HG02763 (cell line): ENCODE data around the gene CRYAB.
A peak's percentile ranks its signal among the peaks of the same experiment; 100 is the strongest.
"Not testable (repeated sequence)": the region's sequence is repeated elsewhere in the genome, so short reads cannot be mapped to it uniquely, and the experiment has no call there.

ENCODE experiments used
- ATAC-seq: cut with Tn5 transposase; IDR thresholded peaks from one replicate; pipeline ENCODE4 v1.9.1; 2021; ENCODE audit warnings: mild to moderate bottlenecking, moderate library complexity; ENCODE audit not compliant: unreplicated experiment

CRYAB gene

GRCh38 chr11:111934306-111934705 lies 22.7 kb upstream of the CRYAB start:
- no peak for ATAC-seq

- ATAC-seq: no peak
These were observed 22.3 kb upstream of the CRYAB start for GRCh38 chr11:111933872-111934271.

GRCh38 chr11:111933176-111933575 lies 21.6 kb upstream of the CRYAB start:
- ATAC-seq: not testable (repeated sequence)

- no peak for ATAC-seq
These were observed 21.0 kb upstream of the CRYAB start for GRCh38 chr11:111932611-111932950.

GRCh38 chr11:111930472-111930871 lies 18.9 kb upstream of the CRYAB start:
- ATAC-seq: no peak

GRCh38 chr11:111926505-111927391 lies 15.2 kb upstream of the CRYAB start:
- peak; percentile 94 for ATAC-seq

- no peak for ATAC-seq
These were observed 14.4 kb upstream of the CRYAB start for GRCh38 chr11:111925953-111926352.

GRCh38 chr11:111923951-111924350 lies 12.4 kb upstream of the CRYAB start:
- ATAC-seq: no peak

- no peak for ATAC-seq
These were observed 11.8 kb upstream of the CRYAB start for GRCh38 chr11:111923351-111923788.

GRCh38 chr11:111922803-111923202 lies 11.2 kb upstream of the CRYAB start:
- ATAC-seq: no peak

GRCh38 chr11:111921541-111922230 lies 10.1 kb upstream of the CRYAB start:
- ATAC-seq: no peak

- no peak for ATAC-seq
These were observed 9.3 kb upstream of the CRYAB start for GRCh38 chr11:111920908-111921307.

GRCh38 chr11:111918390-111919256 lies 7.1 kb upstream of the CRYAB start, which contains the start of gene C11orf52:
TSS of gene C11orf52 (plus strand) at chr11:111918913. CDS start at chr11:111918973, 60 bp downstream.
- no peak for ATAC-seq

GRCh38 chr11:111917788-111918187 lies 6.2 kb upstream of the CRYAB start:
- no peak for ATAC-seq

- ATAC-seq: no peak
These were observed 5.7 kb upstream of the CRYAB start for GRCh38 chr11:111917312-111917711.

- ATAC-seq: no peak
These were observed 5.2 kb upstream of the CRYAB start for GRCh38 chr11:111916768-111917167.

- ATAC-seq: no peak
These were observed 2.4 kb upstream of the CRYAB start for GRCh38 chr11:111913997-111914396.

GRCh38 chr11:111913031-111913861 lies 1.7 kb upstream of the CRYAB start:
- no peak for ATAC-seq

GRCh38 chr11:111912535-111912934 lies 965 bp upstream of the CRYAB start, which contains the start of gene HSPB2:
TSS of gene HSPB2 (plus strand) at chr11:111912734. CDS start at chr11:111912830, 96 bp downstream.
- ATAC-seq: no peak
